ENCODE results near the gene PTPRD.

DNA sequence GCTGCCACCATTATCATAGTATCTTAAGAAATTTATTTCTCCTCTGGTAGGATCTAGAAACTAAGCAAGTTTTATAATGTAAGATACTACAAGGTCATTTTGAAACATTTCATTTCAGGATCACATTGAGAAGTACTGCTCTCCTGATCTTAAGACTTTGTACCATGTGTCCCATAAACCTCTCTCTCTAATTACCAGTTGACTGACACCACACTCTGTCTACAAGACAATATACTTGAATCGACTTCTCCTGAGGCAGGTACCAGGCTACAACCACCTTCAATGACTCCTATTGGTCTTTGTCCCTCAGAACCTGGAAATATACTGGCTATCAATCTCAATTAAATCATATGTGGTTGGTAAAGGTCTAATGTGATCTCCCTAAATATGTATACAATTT lies 597.0 kb downstream of the PTPRD start:
- TF ChIP-seq, protein P1, sequence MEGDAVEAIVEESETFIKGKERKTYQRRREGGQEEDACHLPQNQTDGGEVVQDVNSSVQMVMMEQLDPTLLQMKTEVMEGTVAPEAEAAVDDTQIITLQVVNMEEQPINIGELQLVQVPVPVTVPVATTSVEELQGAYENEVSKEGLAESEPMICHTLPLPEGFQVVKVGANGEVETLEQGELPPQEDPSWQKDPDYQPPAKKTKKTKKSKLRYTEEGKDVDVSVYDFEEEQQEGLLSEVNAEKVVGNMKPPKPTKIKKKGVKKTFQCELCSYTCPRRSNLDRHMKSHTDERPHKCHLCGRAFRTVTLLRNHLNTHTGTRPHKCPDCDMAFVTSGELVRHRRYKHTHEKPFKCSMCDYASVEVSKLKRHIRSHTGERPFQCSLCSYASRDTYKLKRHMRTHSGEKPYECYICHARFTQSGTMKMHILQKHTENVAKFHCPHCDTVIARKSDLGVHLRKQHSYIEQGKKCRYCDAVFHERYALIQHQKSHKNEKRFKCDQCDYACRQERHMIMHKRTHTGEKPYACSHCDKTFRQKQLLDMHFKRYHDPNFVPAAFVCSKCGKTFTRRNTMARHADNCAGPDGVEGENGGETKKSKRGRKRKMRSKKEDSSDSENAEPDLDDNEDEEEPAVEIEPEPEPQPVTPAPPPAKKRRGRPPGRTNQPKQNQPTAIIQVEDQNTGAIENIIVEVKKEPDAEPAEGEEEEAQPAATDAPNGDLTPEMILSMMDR (conservative IDR thresholded peaks at IDR 0.05; ENCODE audit: low read depth, low read length), result no peak
- no peak for TF ChIP-seq EZH2 (IDR thresholded peaks at IDR 0.05; ENCODE audit: borderline replicate concordance, low read depth, low read length, poor library complexity, severe bottlenecking)
